Measurements from ENCODE around the gene GRM2. TPM values are rescaled to one million over a fixed set of nuclear protein-coding genes. Genes with fewer than 3 reads are reported as not detected.

GRM2 gene
- total and polyA plus RNA-seq, 2 of the 8 experiments (the other 6 are each of a cell fraction or from before 2014, with no cell fraction given): 3.9 to 10.5 TPM

- TF ChIP-seq, protein P1, sequence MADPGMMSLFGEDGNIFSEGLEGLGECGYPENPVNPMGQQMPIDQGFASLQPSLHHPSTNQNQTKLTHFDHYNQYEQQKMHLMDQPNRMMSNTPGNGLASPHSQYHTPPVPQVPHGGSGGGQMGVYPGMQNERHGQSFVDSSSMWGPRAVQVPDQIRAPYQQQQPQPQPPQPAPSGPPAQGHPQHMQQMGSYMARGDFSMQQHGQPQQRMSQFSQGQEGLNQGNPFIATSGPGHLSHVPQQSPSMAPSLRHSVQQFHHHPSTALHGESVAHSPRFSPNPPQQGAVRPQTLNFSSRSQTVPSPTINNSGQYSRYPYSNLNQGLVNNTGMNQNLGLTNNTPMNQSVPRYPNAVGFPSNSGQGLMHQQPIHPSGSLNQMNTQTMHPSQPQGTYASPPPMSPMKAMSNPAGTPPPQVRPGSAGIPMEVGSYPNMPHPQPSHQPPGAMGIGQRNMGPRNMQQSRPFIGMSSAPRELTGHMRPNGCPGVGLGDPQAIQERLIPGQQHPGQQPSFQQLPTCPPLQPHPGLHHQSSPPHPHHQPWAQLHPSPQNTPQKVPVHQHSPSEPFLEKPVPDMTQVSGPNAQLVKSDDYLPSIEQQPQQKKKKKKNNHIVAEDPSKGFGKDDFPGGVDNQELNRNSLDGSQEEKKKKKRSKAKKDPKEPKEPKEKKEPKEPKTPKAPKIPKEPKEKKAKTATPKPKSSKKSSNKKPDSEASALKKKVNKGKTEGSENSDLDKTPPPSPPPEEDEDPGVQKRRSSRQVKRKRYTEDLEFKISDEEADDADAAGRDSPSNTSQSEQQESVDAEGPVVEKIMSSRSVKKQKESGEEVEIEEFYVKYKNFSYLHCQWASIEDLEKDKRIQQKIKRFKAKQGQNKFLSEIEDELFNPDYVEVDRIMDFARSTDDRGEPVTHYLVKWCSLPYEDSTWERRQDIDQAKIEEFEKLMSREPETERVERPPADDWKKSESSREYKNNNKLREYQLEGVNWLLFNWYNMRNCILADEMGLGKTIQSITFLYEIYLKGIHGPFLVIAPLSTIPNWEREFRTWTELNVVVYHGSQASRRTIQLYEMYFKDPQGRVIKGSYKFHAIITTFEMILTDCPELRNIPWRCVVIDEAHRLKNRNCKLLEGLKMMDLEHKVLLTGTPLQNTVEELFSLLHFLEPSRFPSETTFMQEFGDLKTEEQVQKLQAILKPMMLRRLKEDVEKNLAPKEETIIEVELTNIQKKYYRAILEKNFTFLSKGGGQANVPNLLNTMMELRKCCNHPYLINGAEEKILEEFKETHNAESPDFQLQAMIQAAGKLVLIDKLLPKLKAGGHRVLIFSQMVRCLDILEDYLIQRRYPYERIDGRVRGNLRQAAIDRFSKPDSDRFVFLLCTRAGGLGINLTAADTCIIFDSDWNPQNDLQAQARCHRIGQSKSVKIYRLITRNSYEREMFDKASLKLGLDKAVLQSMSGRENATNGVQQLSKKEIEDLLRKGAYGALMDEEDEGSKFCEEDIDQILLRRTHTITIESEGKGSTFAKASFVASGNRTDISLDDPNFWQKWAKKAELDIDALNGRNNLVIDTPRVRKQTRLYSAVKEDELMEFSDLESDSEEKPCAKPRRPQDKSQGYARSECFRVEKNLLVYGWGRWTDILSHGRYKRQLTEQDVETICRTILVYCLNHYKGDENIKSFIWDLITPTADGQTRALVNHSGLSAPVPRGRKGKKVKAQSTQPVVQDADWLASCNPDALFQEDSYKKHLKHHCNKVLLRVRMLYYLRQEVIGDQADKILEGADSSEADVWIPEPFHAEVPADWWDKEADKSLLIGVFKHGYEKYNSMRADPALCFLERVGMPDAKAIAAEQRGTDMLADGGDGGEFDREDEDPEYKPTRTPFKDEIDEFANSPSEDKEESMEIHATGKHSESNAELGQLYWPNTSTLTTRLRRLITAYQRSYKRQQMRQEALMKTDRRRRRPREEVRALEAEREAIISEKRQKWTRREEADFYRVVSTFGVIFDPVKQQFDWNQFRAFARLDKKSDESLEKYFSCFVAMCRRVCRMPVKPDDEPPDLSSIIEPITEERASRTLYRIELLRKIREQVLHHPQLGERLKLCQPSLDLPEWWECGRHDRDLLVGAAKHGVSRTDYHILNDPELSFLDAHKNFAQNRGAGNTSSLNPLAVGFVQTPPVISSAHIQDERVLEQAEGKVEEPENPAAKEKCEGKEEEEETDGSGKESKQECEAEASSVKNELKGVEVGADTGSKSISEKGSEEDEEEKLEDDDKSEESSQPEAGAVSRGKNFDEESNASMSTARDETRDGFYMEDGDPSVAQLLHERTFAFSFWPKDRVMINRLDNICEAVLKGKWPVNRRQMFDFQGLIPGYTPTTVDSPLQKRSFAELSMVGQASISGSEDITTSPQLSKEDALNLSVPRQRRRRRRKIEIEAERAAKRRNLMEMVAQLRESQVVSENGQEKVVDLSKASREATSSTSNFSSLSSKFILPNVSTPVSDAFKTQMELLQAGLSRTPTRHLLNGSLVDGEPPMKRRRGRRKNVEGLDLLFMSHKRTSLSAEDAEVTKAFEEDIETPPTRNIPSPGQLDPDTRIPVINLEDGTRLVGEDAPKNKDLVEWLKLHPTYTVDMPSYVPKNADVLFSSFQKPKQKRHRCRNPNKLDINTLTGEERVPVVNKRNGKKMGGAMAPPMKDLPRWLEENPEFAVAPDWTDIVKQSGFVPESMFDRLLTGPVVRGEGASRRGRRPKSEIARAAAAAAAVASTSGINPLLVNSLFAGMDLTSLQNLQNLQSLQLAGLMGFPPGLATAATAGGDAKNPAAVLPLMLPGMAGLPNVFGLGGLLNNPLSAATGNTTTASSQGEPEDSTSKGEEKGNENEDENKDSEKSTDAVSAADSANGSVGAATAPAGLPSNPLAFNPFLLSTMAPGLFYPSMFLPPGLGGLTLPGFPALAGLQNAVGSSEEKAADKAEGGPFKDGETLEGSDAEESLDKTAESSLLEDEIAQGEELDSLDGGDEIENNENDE (IDR thresholded peaks at IDR 0.05; ENCODE audit: insufficient replicate concordance, low read length): no peak
- TF ChIP-seq EZH2 (IDR thresholded peaks at IDR 0.05; ENCODE audit: low read depth, low read length, severe bottlenecking) (no peak), SIRT6 (IDR thresholded peaks at IDR 0.05; ENCODE audit: low read length) (no peak), KDM5A (IDR thresholded peaks at IDR 0.05; ENCODE audit: low read length) (no peak), CHD2 (IDR thresholded peaks at IDR 0.05; ENCODE audit: low read length) (no peak)
Observed at GRCh38 chr3:51734572-51734907, 27.7 kb downstream of the GRM2 start (continued).

All from H1 (cell line).